Rectal smooth muscle tissue (tissue), 1 donor: Measurements from ENCODE around the gene FGF14.

Experiments used
- H3K27ac ChIP-seq: one replicate; pipeline ENCODE4 v1.7.0; 2013; ENCODE audit warnings: low read depth, low read length, inconsistent platforms
- H3K27me3 ChIP-seq: one replicate; pipeline ENCODE4 v1.7.0; 2013; ENCODE audit warnings: low read length; ENCODE audit not compliant: control insufficient read depth, insufficient read depth
- H3K36me3 ChIP-seq: one replicate; pipeline ENCODE4 v1.7.0; 2013; ENCODE audit warnings: low read length; ENCODE audit not compliant: control insufficient read depth, insufficient read depth
- H3K4me1 ChIP-seq: one replicate; pipeline ENCODE4 v1.7.0; 2013; ENCODE audit warnings: low read length; ENCODE audit not compliant: control insufficient read depth, insufficient read depth
- H3K4me3 ChIP-seq: one replicate; pipeline ENCODE4 v1.7.0; 2013; ENCODE audit warnings: low read length
- H3K9ac ChIP-seq: one replicate; pipeline ENCODE4 v1.7.0; 2013; ENCODE audit warnings: low read length

FGF14 gene

GRCh38 chr13:102401766-102402165 is at the start of gene FGF14:
FGF14 (minus strand) TSS chr13:102402048.
- Histone ChIP-seq H3K9ac (no peak within 1 kb of the TSS), H3K27ac (no peak within 1 kb of the TSS), H3K27me3 (no peaks in the 10 kb centered on the region), H3K4me3 (peak within 1 kb of the TSS; percentile 69), H3K36me3 (no peaks in the 10 kb centered on the region), H3K4me1 (no peaks in the 10 kb centered on the region)

GRCh38 chr13:102443249-102443648 is 41.4 kb upstream of the FGF14 start:
- no peak overlapping the region for H3K4me3 ChIP-seq
- H3K27me3 ChIP-seq, result no peaks in the 10 kb centered on the region
- no peak overlapping the region for H3K9ac ChIP-seq
- H3K36me3 ChIP-seq, result no peaks in the 10 kb centered on the region
- H3K4me1 ChIP-seq, result no peaks in the 10 kb centered on the region
- no peak overlapping the region for H3K27ac ChIP-seq

GRCh38 chr13:102441085-102441484 is 39.2 kb upstream of the FGF14 start:
- H3K4me1 ChIP-seq, result no peaks in the 10 kb centered on the region
- no peak overlapping the region for H3K9ac ChIP-seq
- H3K4me3 ChIP-seq, result no peak overlapping the region
- no peaks in the 10 kb centered on the region for H3K27me3 ChIP-seq
- H3K36me3 ChIP-seq, result no peaks in the 10 kb centered on the region
- H3K27ac ChIP-seq, result no peak overlapping the region

- Histone ChIP-seq H3K27ac (no peak overlapping the region), H3K36me3 (no peaks in the 10 kb centered on the region), H3K9ac (no peak overlapping the region), H3K4me3 (no peak overlapping the region), H3K27me3 (no peaks in the 10 kb centered on the region), H3K4me1 (no peaks in the 10 kb centered on the region)
Observed at GRCh38 chr13:102440259-102440936, 38.5 kb upstream of the FGF14 start.

- no peak overlapping the region for H3K4me3 ChIP-seq
- H3K36me3 ChIP-seq, result no peaks in the 10 kb centered on the region
- no peaks in the 10 kb centered on the region for H3K27me3 ChIP-seq
- no peaks in the 10 kb centered on the region for H3K4me1 ChIP-seq
- no peak overlapping the region for H3K9ac ChIP-seq
- no peak overlapping the region for H3K27ac ChIP-seq
Observed at GRCh38 chr13:102422690-102423089, 20.8 kb upstream of the FGF14 start.

GRCh38 chr13:102405499-102406100 is 3.8 kb upstream of the FGF14 start:
- no peaks in the 10 kb centered on the region for H3K36me3 ChIP-seq
- no peak overlapping the region for H3K27ac ChIP-seq
- no peaks in the 10 kb centered on the region for H3K27me3 ChIP-seq

GRCh38 chr13:102402290-102402689 is 442 bp upstream of the FGF14 start:
- Histone ChIP-seq H3K27me3 (no peaks in the 10 kb centered on the region), H3K9ac (no peak overlapping the region), H3K4me1 (no peaks in the 10 kb centered on the region), H3K27ac (no peak overlapping the region), H3K4me3 (peak overlapping the region; percentile 69), H3K36me3 (no peaks in the 10 kb centered on the region)

More at GRCh38 chr13:102405499-102406100, 3.8 kb upstream of the FGF14 start:
- no peaks in the 10 kb centered on the region for H3K4me1 ChIP-seq
- H3K9ac ChIP-seq, result no peak overlapping the region
- H3K4me3 ChIP-seq, result no peak overlapping the region

GRCh38 chr13:102401265-102401664 is 583 bp downstream of the FGF14 start:
- Histone ChIP-seq H3K4me3 (peak overlapping the region; percentile 69), H3K36me3 (no peaks in the 10 kb centered on the region), H3K27me3 (no peaks in the 10 kb centered on the region), H3K9ac (no peak overlapping the region), H3K27ac (no peak overlapping the region), H3K4me1 (no peaks in the 10 kb centered on the region)

- no peak overlapping the region for H3K9ac ChIP-seq
- H3K4me1 ChIP-seq, result no peaks in the 10 kb centered on the region
- no peaks in the 10 kb centered on the region for H3K27me3 ChIP-seq
- no peaks in the 10 kb centered on the region for H3K36me3 ChIP-seq
- no peak overlapping the region for H3K27ac ChIP-seq
- H3K4me3 ChIP-seq, result peak overlapping the region; percentile 69
Observed at GRCh38 chr13:102400675-102401145, 1.1 kb downstream of the FGF14 start.

- no peaks in the 10 kb centered on the region for H3K4me1 ChIP-seq
- no peaks in the 10 kb centered on the region for H3K36me3 ChIP-seq
- peak overlapping the region; percentile 18 for H3K27ac ChIP-seq
- no peaks in the 10 kb centered on the region for H3K27me3 ChIP-seq
- peak overlapping the region; percentile 69 for H3K4me3 ChIP-seq
- H3K9ac ChIP-seq, result no peak overlapping the region
Observed at GRCh38 chr13:102399791-102400674, 1.8 kb downstream of the FGF14 start.

- H3K27me3 ChIP-seq, result no peaks in the 10 kb centered on the region
- H3K27ac ChIP-seq, result no peak overlapping the region
- no peaks in the 10 kb centered on the region for H3K36me3 ChIP-seq
- peaks cover 3% of the 10 kb centered on the region for H3K4me1 ChIP-seq
- H3K9ac ChIP-seq, result no peak overlapping the region
- H3K4me3 ChIP-seq, result no peak overlapping the region
Observed at GRCh38 chr13:102395939-102396338, 5.9 kb downstream of the FGF14 start.

GRCh38 chr13:102395174-102395573 is 6.7 kb downstream of the FGF14 start:
- Histone ChIP-seq H3K9ac (no peak overlapping the region), H3K4me3 (peak overlapping the region; percentile 94), H3K27ac (peak overlapping the region; percentile 79), H3K4me1 (peaks cover 3% of the 10 kb centered on the region), H3K36me3 (no peaks in the 10 kb centered on the region), H3K27me3 (no peaks in the 10 kb centered on the region)
